ENCODE results near the gene TMEM51. TPM values are rescaled to one million over a fixed set of nuclear protein-coding genes. Genes with fewer than 3 reads are reported as not detected.
"Not testable (repeated sequence)": the region's sequence is repeated elsewhere in the genome, so short reads cannot be mapped to it uniquely, and the experiment has no call there.

The TMEM51 gene
- total RNA-seq, 1 experiment from 2014 or later: 21.4 TPM

- H3K36me3 ChIP-seq: no peaks in the 10 kb centered on the region
- no peaks in the 10 kb centered on the region for H3K4me1 ChIP-seq
- H3K9me3 ChIP-seq (replicated peaks): no peaks in the 10 kb centered on the region
- H3K27ac ChIP-seq: no peak overlapping the region
- no peak overlapping the region for H3K4me3 ChIP-seq
- DNase-seq: no peak
- peaks cover 9% of the 10 kb centered on the region; the same call in 1 of the 2 replicates for H3K27me3 ChIP-seq
Measured at GRCh38 chr1:15120251-15120945, 33.1 kb upstream of the TMEM51 start.

DNA sequence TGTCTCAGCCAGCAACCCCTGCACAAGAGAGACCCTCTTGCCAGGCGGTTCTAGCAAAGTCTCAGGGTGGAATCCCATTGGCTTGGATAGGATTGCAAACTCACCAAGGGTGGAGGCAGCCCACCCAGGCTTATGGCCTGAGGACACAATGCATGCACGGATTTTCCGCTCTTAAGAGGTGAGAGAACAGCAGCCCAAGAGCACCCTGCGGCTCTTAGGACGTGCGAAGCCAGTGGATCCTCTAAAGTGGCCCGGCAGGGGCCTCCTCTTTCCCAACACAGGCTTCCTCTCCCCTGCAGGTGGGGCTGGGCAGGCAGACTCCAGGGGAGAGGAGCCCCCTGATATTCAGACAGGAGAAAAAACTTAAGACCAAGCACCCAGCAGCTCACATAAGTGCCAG lies 31.2 kb upstream of the TMEM51 start:
- H3K4me1 ChIP-seq: no peaks in the 10 kb centered on the region
- DNase-seq: no peak
- H3K27ac ChIP-seq: no peak overlapping the region
- no peaks in the 10 kb centered on the region for H3K36me3 ChIP-seq
- H3K4me3 ChIP-seq: no peak overlapping the region
- H3K27me3 ChIP-seq: 0 out of 2 replicates have a peak, but pooled peaks cover 1% of the 10 kb centered on the region
- no peaks in the 10 kb centered on the region for H3K9me3 ChIP-seq (replicated peaks)

DNA sequence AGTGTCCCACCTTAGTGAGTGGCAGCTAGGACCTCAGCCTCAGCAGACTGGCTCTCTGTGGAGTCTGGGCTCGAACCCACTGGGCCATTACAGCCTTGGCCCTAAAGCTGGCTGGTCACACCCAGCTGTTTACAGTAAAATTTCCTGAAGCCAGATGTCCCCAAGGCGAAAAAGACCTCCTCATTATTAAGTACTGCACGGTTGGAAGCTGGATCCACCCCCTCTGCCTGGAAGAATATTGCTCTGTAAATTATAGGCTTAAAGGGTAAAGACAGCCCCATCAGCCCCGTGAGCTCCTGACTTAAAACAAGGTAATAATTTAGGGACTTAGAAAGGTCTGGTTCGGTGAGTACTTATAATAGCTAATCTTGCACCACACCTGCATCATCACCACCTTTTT lies 30.3 kb upstream of the TMEM51 start:
- H3K4me3 ChIP-seq: no peak overlapping the region
- no peaks in the 10 kb centered on the region for H3K36me3 ChIP-seq
- no peaks in the 10 kb centered on the region for H3K27me3 ChIP-seq
- DNase-seq: no peak
- H3K27ac ChIP-seq: no peak overlapping the region
- H3K4me1 ChIP-seq: no peaks in the 10 kb centered on the region
- H3K9me3 ChIP-seq (replicated peaks): no peaks in the 10 kb centered on the region

DNA sequence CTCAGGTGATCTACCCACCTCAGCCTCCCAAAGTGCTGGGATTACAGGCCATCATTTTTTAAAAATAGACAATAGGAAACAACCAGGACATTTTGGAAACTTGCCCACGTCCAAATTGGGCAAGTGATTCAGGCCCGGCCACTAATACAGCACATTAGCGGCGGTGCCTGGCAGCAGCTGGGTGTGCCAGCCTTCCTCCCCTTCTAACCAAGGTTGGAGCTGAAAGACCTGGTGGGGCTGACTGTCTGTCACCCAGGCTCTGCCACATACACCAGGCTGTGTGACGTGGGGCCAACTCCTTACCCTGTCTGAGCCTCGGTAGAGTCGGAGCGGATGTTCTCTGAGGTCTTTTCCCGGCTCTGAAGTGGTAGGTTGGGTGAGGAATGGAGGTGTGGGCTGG lies 29.6 kb upstream of the TMEM51 start:
- Histone ChIP-seq H3K9me3 (replicated peaks) (no peaks in the 10 kb centered on the region), H3K4me3 (no peak overlapping the region), H3K36me3 (no peaks in the 10 kb centered on the region), H3K4me1 (no peaks in the 10 kb centered on the region), H3K27me3 (no peaks in the 10 kb centered on the region), H3K27ac (no peak overlapping the region)
- DNase-seq: no peak

DNA sequence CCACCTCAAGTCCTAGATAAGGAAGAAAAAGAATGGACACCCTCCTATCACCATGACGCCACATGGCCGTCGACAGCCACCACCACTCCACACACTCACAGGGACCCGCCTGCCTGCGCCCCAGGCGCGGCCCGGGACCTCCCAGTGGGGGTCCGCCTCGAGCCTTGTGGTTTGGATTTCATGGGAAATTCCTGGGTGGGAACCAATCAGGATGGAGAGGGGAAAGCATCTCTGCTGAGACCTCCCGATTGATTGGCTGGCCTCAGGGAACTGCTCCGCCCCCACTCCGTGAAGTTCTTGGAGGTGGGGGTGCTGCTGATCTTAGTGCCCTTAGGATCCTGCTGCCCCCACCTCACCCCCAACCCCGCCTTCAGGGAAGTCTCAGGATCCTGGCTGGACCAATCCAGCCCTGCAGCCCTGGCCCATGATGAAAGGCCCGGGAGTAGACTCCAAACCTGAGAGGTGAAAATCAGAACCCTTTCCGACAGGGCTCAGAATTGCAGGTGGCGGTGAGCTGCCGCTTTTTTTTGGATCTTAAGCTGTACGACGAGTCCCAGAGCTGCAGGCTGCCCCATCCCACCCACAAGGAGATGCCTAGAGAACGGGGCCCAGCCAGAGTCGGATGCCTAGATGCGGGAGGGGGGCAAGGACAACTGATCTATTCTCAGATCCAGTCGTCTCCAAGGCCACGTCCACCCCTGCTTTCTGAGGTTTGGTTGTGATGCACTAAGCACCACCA lies 29.0 kb upstream of the TMEM51 start:
- no peaks in the 10 kb centered on the region for H3K4me1 ChIP-seq
- H3K4me3 ChIP-seq: no peak overlapping the region
- H3K36me3 ChIP-seq: no peaks in the 10 kb centered on the region
- H3K27me3 ChIP-seq: no peaks in the 10 kb centered on the region
- no peak overlapping the region for H3K27ac ChIP-seq
- H3K9me3 ChIP-seq (replicated peaks): no peaks in the 10 kb centered on the region
- no peak for DNase-seq

DNA sequence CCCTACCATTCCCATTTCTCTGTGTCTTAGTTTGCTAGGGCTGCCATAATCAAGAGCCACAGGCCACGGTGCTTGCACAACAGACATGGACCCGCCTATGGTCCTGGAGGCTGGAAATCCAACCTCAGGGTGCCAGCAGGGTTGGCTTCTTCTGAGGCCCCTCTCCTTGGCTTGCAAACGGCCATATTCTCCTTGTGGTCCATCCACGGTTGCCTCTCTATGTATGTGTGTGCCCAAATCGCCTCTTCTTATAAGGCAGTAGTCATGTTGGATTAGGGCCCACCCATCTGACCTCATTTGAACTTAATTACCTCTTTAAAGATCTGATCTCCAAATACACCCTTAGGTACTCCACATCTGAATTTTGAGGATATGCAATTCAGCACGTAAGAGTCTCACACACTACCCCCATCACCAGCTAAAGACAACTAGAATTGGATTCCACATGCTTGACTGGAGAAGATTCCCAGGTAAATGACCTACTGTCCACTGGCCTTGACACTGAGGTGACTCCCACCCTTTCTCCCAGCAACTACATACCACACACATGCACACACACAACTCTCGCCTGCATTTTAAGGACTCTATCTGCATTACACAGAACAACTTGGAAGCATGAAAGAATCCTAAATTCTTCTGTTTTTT lies 28.3 kb upstream of the TMEM51 start:
- Histone ChIP-seq H3K4me1 (no peaks in the 10 kb centered on the region), H3K9me3 (replicated peaks) (no peaks in the 10 kb centered on the region), H3K27ac (no peak overlapping the region), H3K27me3 (no peaks in the 10 kb centered on the region), H3K4me3 (no peak overlapping the region), H3K36me3 (no peaks in the 10 kb centered on the region)
- no peak for DNase-seq

GRCh38 chr1:15128077-15128476 lies 25.5 kb upstream of the TMEM51 start:
- Histone ChIP-seq H3K4me1 (no peaks in the 10 kb centered on the region), H3K9me3 (replicated peaks) (no peaks in the 10 kb centered on the region), H3K4me3 (no peak overlapping the region), H3K27me3 (no peaks in the 10 kb centered on the region), H3K27ac (no peak overlapping the region), H3K36me3 (no peaks in the 10 kb centered on the region)
- no peak for DNase-seq

- Histone ChIP-seq H3K27ac (no peak overlapping the region), H3K27me3 (no peaks in the 10 kb centered on the region), H3K36me3 (no peaks in the 10 kb centered on the region), H3K4me1 (no peaks in the 10 kb centered on the region), H3K9me3 (replicated peaks) (no peaks in the 10 kb centered on the region), H3K4me3 (no peak overlapping the region)
- peak; percentile 76 to 94 for DNase-seq
Measured at GRCh38 chr1:15128520-15129313, 24.8 kb upstream of the TMEM51 start.

DNA sequence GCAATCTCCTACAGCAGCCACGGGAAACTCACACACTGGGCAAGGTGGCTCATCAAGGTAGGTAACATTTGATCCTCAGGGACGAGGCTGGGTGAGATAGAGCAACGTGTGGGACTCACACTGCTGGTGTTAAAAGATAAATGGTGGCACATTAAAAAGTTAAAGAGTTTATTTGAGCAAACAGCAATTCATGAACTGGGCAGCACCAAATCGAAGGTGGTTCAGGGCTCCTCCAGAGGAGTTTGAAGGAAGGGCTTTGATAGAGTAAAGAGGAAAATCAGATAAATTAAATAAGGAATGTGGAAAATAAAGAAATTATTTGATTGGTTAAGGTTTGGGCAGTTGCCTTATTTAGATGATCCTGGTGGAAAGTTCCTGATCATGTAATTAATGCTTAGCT lies 23.6 kb upstream of the TMEM51 start:
- Histone ChIP-seq H3K4me1 (no peaks in the 10 kb centered on the region), H3K36me3 (no peaks in the 10 kb centered on the region), H3K9me3 (replicated peaks) (no peaks in the 10 kb centered on the region), H3K27ac (no peak overlapping the region), H3K27me3 (no peaks in the 10 kb centered on the region), H3K4me3 (no peak overlapping the region)
- no peak for DNase-seq

GRCh38 chr1:15130607-15131006 lies 22.9 kb upstream of the TMEM51 start:
- Histone ChIP-seq H3K36me3 (no peaks in the 10 kb centered on the region), H3K9me3 (replicated peaks) (no peaks in the 10 kb centered on the region)

GRCh38 chr1:15132965-15133364 lies 20.6 kb upstream of the TMEM51 start:
- no peaks in the 10 kb centered on the region for H3K4me1 ChIP-seq
- H3K9me3 ChIP-seq (replicated peaks): no peaks in the 10 kb centered on the region
- no peaks in the 10 kb centered on the region for H3K27me3 ChIP-seq
- no peak overlapping the region for H3K4me3 ChIP-seq
- no peak for DNase-seq
- H3K27ac ChIP-seq: no peak overlapping the region
- no peaks in the 10 kb centered on the region for H3K36me3 ChIP-seq

More at GRCh38 chr1:15130607-15131006, 22.9 kb upstream of the TMEM51 start:
- no peak for DNase-seq
- H3K27me3 ChIP-seq: no peaks in the 10 kb centered on the region
- H3K27ac ChIP-seq: no peak overlapping the region
- H3K4me1 ChIP-seq: no peaks in the 10 kb centered on the region
- H3K4me3 ChIP-seq: no peak overlapping the region

- no peaks in the 10 kb centered on the region for H3K36me3 ChIP-seq
- no peak for DNase-seq
- no peaks in the 10 kb centered on the region for H3K27me3 ChIP-seq
- H3K27ac ChIP-seq: no peak overlapping the region
- no peaks in the 10 kb centered on the region for H3K4me1 ChIP-seq
- no peaks in the 10 kb centered on the region for H3K9me3 ChIP-seq (replicated peaks)
- no peak overlapping the region for H3K4me3 ChIP-seq
Measured at GRCh38 chr1:15134285-15134684, 19.3 kb upstream of the TMEM51 start.

- H3K4me1 ChIP-seq; H3K36me3 ChIP-seq; H3K9me3 ChIP-seq (replicated peaks); H3K27ac ChIP-seq; H3K27me3 ChIP-seq; H3K4me3 ChIP-seq; DNase-seq: not testable (repeated sequence)
Measured at GRCh38 chr1:15135604-15136003, 17.9 kb upstream of the TMEM51 start.

GRCh38 chr1:15137809-15138208 lies 15.7 kb upstream of the TMEM51 start:
- H3K4me3 ChIP-seq: no peak overlapping the region
- no peak overlapping the region for H3K27ac ChIP-seq
- H3K36me3 ChIP-seq: no peaks in the 10 kb centered on the region
- no peaks in the 10 kb centered on the region for H3K27me3 ChIP-seq
- no peaks in the 10 kb centered on the region for H3K9me3 ChIP-seq (replicated peaks)
- DNase-seq: no peak
- peaks cover 12% of the 10 kb centered on the region for H3K4me1 ChIP-seq
